Stimulated activated CD4-positive, alpha-beta T cell treated with anti-CD3 and anti-CD28 coated beads, Interleukin-4, amount 100 ng/mL, for 48 hours (primary cell): ENCODE measurements around the gene MAFF.
"Not testable (repeated sequence)": the region's sequence is repeated elsewhere in the genome, so short reads cannot be mapped to it uniquely, and the experiment has no call there.

Source experiments
- DNase-seq, 2 donors: peaks; one replicate each; pipeline ENCODE4 v3.0.0-alpha.2; 2020; ENCODE audit warnings: low read depth in 2 of 2

MAFF gene

GRCh38 chr22:38201711-38202436 lies at the start of gene MAFF:
Gene MAFF (plus strand): TSS chr22:38201994. CDS start chr22:38213854, 11,860 bp downstream.
- DNase-seq, result peak; percentile 89 to 92

- no peak for DNase-seq
These were observed 47.8 kb upstream of the MAFF start for GRCh38 chr22:38153821-38154562.

- not testable (repeated sequence) for DNase-seq
These were observed 47.3 kb upstream of the MAFF start for GRCh38 chr22:38154563-38154915.

GRCh38 chr22:38155703-38156102 lies 46.1 kb upstream of the MAFF start:
- DNase-seq, result no peak

- DNase-seq, result no peak
These were observed 38.6 kb upstream of the MAFF start for GRCh38 chr22:38162881-38163843.

GRCh38 chr22:38163844-38164550 lies 37.8 kb upstream of the MAFF start:
- no peak for DNase-seq

GRCh38 chr22:38164551-38164918 lies 37.3 kb upstream of the MAFF start:
- no peak for DNase-seq

GRCh38 chr22:38165922-38166593 lies 35.7 kb upstream of the MAFF start:
- no peak for DNase-seq

- no peak for DNase-seq
These were observed 33.8 kb upstream of the MAFF start for GRCh38 chr22:38167988-38168407.

- no peak for DNase-seq
These were observed 32.7 kb upstream of the MAFF start for GRCh38 chr22:38169116-38169515.

GRCh38 chr22:38170469-38170868 lies 31.3 kb upstream of the MAFF start:
- DNase-seq, result no peak

GRCh38 chr22:38171927-38172831 lies 29.6 kb upstream of the MAFF start:
- no peak for DNase-seq

GRCh38 chr22:38172832-38173640 lies 28.8 kb upstream of the MAFF start:
- no peak for DNase-seq

- no peak for DNase-seq
These were observed 28.2 kb upstream of the MAFF start for GRCh38 chr22:38173641-38173906.

- DNase-seq, result no peak
These were observed 27.2 kb upstream of the MAFF start for GRCh38 chr22:38174626-38175025.

GRCh38 chr22:38175206-38176118 lies 26.3 kb upstream of the MAFF start:
- no peak for DNase-seq

- DNase-seq, result no peak
These were observed 25.5 kb upstream of the MAFF start for GRCh38 chr22:38176170-38176741.

GRCh38 chr22:38177044-38177443 lies 24.8 kb upstream of the MAFF start:
- DNase-seq, result no peak
